Panc1 (cell line): ENCODE data around the gene FXYD7. TPM values are rescaled to one million over a fixed set of nuclear protein-coding genes. Genes with fewer than 3 reads are reported as not detected.

ENCODE experiments used
- ATAC-seq: fragments of 200-7000 bp; cut with Tn5 transposase; 2 replicates; pipeline ENCODE4 v1.9.1; 2020; ENCODE audit warnings: mild to moderate bottlenecking, moderate library complexity
- BruUV-seq: library from RNA; stranded (reverse); fragments of 400-500 nt; replicated peaks from 2 replicates; lab custom pipeline; 2021; lab: Mats Ljungman, UMichigan
- CTCF ChIA-PET: fragments of 300-600 bp; sonication (Branson Sonifier 250); formaldehyde crosslinking; loops from one replicate; lab custom pipeline; 2022; ENCODE audit warnings: antibody characterized with exemption; lab: Charles Lee
- POLR2A ChIA-PET: fragments of 300-600 bp; sonication (Branson Sonifier 250); formaldehyde crosslinking; loops from one replicate; lab custom pipeline; 2022; ENCODE audit warnings: antibody characterized with exemption; lab: Charles Lee
- DNase-seq: peaks from one replicate; pipeline ENCODE4 v3.0.0-alpha.2; 2010; ENCODE audit warnings: low read depth, low spot score
- H3K27ac ChIP-seq: 2 replicates; pipeline ENCODE4 v1.5.1; 2011; ENCODE audit warnings: mild to moderate bottlenecking, low read length, inconsistent platforms
- H3K27me3 ChIP-seq: fragments of 200-500 bp; sonication (Bioruptor generic); 2 replicates; pipeline ENCODE4 v1.6.0; 2014; ENCODE audit warnings: low read length, inconsistent platforms; ENCODE audit not compliant: control insufficient read depth, insufficient read depth
- H3K36me3 ChIP-seq: fragments of 200-500 bp; sonication (Bioruptor generic); 2 replicates; pipeline ENCODE4 v1.5.1; 2014; ENCODE audit warnings: inconsistent platforms, mild to moderate bottlenecking, low read length, moderate library complexity; ENCODE audit not compliant: control insufficient read depth, insufficient read depth
- H3K4me1 ChIP-seq: 2 replicates; pipeline ENCODE4 v1.5.1; 2011; ENCODE audit warnings: inconsistent platforms, mild to moderate bottlenecking, low read length, moderate library complexity; ENCODE audit not compliant: control insufficient read depth, insufficient read depth
- H3K4me3 ChIP-seq, 2 experiments: 2 replicates each; pipeline ENCODE4 v1.5.1; 2011 to 2012; ENCODE audit warnings: low read depth in 2 of 2, low read length in 2 of 2, mild to moderate bottlenecking in 2 of 2, inconsistent platforms in 1 of 2, moderate library complexity in 1 of 2
- H3K9me3 ChIP-seq: fragments of 200-500 bp; sonication (Bioruptor generic); 2 replicates; pipeline ENCODE4 v1.5.1; 2014; ENCODE audit warnings: low read depth, mild to moderate bottlenecking, inconsistent platforms, low read length, moderate library complexity; ENCODE audit not compliant: control insufficient read depth, insufficient read depth
- POLR2AphosphoS5 ChIP-seq: IDR thresholded peaks from 2 replicates; pipeline ENCODE4 v1.6.1; 2012; ENCODE audit warnings: mild to moderate bottlenecking, low read depth, low read length, moderate library complexity
- SIN3A ChIP-seq: IDR thresholded peaks from 2 replicates; pipeline ENCODE4 v1.6.1; 2012; ENCODE audit warnings: low read depth, mild to moderate bottlenecking, low read length, moderate library complexity, borderline replicate concordance; ENCODE audit not compliant: insufficient read depth
- TCF7L2 ChIP-seq: IDR thresholded peaks from 2 replicates; pipeline ENCODE4 v1.6.1; 2011; ENCODE audit warnings: mild to moderate bottlenecking, low read depth, low read length, inconsistent platforms
- in situ Hi-C: cut with HindIII; loops from 2 replicates; pipeline ENCODE4 v1.10.0; 2016; ENCODE audit warnings: low sequenced_read_pairs, low pct_unique_long_range_greater_than_20kb
- intact Hi-C: fragments of 100-400 bp; cut with micrococcal nuclease; formaldehyde crosslinking; loops from one replicate; pipeline ENCODE4 v1.10.0; 2022; ENCODE audit not compliant: unreplicated experiment
- total RNA-seq: library from RNA; stranded (reverse); gene quantifications from one replicate; pipeline ENCODE4 v1.2.1, GENCODE V29; 2021; ENCODE audit not compliant: unreplicated experiment
- TF ChIP-seq, protein P1 (sequence below), 2 experiments: IDR thresholded peaks; 2 replicates each; pipeline ENCODE4 v1.6.1; 2011 to 2012; ENCODE audit warnings: low read depth in 2 of 2, control low read depth in 1 of 2, low read length in 1 of 2, mild to moderate bottlenecking in 1 of 2, moderate library complexity in 1 of 2; ENCODE audit not compliant: insufficient read depth in 1 of 2
- TF ChIP-seq, protein P2 (sequence below): fragments of 450-650 bp; IDR thresholded peaks from 2 replicates; pipeline ENCODE4 v1.5.1; 2017; ENCODE audit warnings: mild to moderate bottlenecking

FXYD7 gene
- total RNA-seq, 1 experiment from 2014 or later, result not detected

DNA sequence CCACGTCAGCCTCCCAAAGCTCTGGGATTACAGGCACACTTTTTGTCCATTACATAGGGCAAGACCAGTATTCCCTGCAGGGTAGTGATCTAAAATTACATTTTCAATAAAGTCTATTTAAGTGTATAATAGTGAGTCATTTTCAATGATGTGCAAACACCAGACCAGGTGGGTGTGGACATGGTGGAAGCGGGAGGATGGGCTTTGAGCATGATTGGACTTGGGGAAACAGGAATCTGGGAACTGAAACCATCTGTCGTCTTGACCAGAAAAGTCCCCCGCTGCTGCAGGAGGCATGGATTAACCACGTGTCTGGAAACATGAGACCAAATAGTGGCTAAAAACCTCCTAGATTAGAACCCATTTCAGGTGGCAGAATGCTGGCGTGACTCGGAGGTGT lies 22.6 kb upstream of the FXYD7 start:
- BruUV-seq, result no TSS peak
- in situ Hi-C loops (no loop called here), intact Hi-C loops (no loop called here)
- Histone ChIP-seq H3K27ac (no peak overlapping the region), H3K9me3 (no peaks in the 10 kb centered on the region), H3K4me1 (peaks cover 8% of the 10 kb centered on the region), H3K4me3 (no peak overlapping the region), H3K36me3 (no peaks in the 10 kb centered on the region), H3K27me3 (0 out of 2 replicates have a peak, but pooled peaks cover 2% of the 10 kb centered on the region)
- CTCF ChIA-PET, result no interaction called here
- no peak for TF ChIP-seq SIN3A
- TF ChIP-seq, protein P1, sequence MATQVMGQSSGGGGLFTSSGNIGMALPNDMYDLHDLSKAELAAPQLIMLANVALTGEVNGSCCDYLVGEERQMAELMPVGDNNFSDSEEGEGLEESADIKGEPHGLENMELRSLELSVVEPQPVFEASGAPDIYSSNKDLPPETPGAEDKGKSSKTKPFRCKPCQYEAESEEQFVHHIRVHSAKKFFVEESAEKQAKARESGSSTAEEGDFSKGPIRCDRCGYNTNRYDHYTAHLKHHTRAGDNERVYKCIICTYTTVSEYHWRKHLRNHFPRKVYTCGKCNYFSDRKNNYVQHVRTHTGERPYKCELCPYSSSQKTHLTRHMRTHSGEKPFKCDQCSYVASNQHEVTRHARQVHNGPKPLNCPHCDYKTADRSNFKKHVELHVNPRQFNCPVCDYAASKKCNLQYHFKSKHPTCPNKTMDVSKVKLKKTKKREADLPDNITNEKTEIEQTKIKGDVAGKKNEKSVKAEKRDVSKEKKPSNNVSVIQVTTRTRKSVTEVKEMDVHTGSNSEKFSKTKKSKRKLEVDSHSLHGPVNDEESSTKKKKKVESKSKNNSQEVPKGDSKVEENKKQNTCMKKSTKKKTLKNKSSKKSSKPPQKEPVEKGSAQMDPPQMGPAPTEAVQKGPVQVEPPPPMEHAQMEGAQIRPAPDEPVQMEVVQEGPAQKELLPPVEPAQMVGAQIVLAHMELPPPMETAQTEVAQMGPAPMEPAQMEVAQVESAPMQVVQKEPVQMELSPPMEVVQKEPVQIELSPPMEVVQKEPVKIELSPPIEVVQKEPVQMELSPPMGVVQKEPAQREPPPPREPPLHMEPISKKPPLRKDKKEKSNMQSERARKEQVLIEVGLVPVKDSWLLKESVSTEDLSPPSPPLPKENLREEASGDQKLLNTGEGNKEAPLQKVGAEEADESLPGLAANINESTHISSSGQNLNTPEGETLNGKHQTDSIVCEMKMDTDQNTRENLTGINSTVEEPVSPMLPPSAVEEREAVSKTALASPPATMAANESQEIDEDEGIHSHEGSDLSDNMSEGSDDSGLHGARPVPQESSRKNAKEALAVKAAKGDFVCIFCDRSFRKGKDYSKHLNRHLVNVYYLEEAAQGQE (IDR thresholded peaks at IDR 0.05; ENCODE audit: insufficient read depth in 1 of 2, low read depth in 2 of 2, low read length in 1 of 2), result no peak
- no peak for TF ChIP-seq POLR2AphosphoS5
- no peak for TF ChIP-seq TCF7L2
- TF ChIP-seq, protein P2, sequence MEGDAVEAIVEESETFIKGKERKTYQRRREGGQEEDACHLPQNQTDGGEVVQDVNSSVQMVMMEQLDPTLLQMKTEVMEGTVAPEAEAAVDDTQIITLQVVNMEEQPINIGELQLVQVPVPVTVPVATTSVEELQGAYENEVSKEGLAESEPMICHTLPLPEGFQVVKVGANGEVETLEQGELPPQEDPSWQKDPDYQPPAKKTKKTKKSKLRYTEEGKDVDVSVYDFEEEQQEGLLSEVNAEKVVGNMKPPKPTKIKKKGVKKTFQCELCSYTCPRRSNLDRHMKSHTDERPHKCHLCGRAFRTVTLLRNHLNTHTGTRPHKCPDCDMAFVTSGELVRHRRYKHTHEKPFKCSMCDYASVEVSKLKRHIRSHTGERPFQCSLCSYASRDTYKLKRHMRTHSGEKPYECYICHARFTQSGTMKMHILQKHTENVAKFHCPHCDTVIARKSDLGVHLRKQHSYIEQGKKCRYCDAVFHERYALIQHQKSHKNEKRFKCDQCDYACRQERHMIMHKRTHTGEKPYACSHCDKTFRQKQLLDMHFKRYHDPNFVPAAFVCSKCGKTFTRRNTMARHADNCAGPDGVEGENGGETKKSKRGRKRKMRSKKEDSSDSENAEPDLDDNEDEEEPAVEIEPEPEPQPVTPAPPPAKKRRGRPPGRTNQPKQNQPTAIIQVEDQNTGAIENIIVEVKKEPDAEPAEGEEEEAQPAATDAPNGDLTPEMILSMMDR, result no peak
- DNase-seq (no peak), ATAC-seq (no peak)
- POLR2A ChIA-PET, result no interaction called here

DNA sequence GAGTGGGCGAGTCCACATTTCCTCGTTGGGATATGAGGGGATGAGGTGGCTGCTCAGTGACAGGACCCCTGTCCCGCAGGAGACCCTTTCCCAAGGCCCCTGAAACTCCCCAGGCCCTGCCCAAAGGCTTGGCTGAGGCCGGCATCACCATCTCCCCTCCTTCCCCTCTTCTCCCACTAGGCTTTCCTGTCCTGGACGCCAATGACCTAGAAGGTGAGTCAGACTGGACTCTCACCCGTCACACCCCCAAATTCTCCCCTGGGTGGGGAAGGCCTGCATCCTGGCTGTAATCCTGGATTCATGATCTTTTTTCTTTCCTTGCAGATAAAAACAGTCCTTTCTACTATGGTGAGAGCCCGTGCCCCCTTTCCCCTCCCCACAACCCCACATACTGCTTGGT lies 22.2 kb upstream of the FXYD7 start:
- peaks cover 8% of the 10 kb centered on the region for H3K4me1 ChIP-seq
- H3K36me3 ChIP-seq, result no peaks in the 10 kb centered on the region
- intact Hi-C loops (no loop called here), in situ Hi-C loops (no loop called here)
- no peak overlapping the region for H3K4me3 ChIP-seq
- ChIA-PET POLR2A (no interaction called here), CTCF (no interaction called here)
- H3K9me3 ChIP-seq, result no peaks in the 10 kb centered on the region
- ATAC-seq (no peak), DNase-seq (no peak)
- no TSS peak for BruUV-seq
- TF ChIP-seq POLR2AphosphoS5 (no peak), TCF7L2 (no peak), SIN3A (no peak)
- TF ChIP-seq, protein P2, result no peak
- TF ChIP-seq, protein P1 (IDR thresholded peaks at IDR 0.05; ENCODE audit: insufficient read depth in 1 of 2, low read depth in 2 of 2, low read length in 1 of 2), result no peak
- no peak overlapping the region for H3K27ac ChIP-seq
- H3K27me3 ChIP-seq, result 0 out of 2 replicates have a peak, but pooled peaks cover 2% of the 10 kb centered on the region
